Measurements from ENCODE around the gene MPEG1.

The MPEG1 gene

GRCh38 chr11:59218319-59218718 is 5.6 kb upstream of the MPEG1 start:
- no peak for DNase-seq

GRCh38 chr11:59216641-59217564 is 4.2 kb upstream of the MPEG1 start:
- DNase-seq: no peak

GRCh38 chr11:59214141-59214893 is 1.6 kb upstream of the MPEG1 start:
- DNase-seq: no peak

GRCh38 chr11:59212222-59212621 is 505 bp downstream of the MPEG1 start:
- no peak for DNase-seq

- DNase-seq: peak; percentile 24
Observed at GRCh38 chr11:59208956-59209355, 3.8 kb downstream of the MPEG1 start.

- peak; percentile 39 for DNase-seq
Observed at GRCh38 chr11:59207988-59208451, 4.7 kb downstream of the MPEG1 start.

GRCh38 chr11:59206635-59207034 is 6.1 kb downstream of the MPEG1 start:
- no peak for DNase-seq

GRCh38 chr11:59205648-59206047 is 7.1 kb downstream of the MPEG1 start:
- no peak for DNase-seq

GRCh38 chr11:59204746-59205145 is 8.0 kb downstream of the MPEG1 start:
- DNase-seq: no peak

- no peak for DNase-seq
Observed at GRCh38 chr11:59201353-59201752, 11.4 kb downstream of the MPEG1 start.

- no peak for DNase-seq
Observed at GRCh38 chr11:59200423-59200746, 12.3 kb downstream of the MPEG1 start.

GRCh38 chr11:59199546-59200422 is 12.9 kb downstream of the MPEG1 start:
- peak; percentile 11 for DNase-seq

- no peak for DNase-seq
Observed at GRCh38 chr11:59198726-59199125, 14.0 kb downstream of the MPEG1 start.

GRCh38 chr11:59197991-59198390 is 14.7 kb downstream of the MPEG1 start:
- no peak for DNase-seq

GRCh38 chr11:59196777-59197176 is 15.9 kb downstream of the MPEG1 start:
- DNase-seq: no peak

GRCh38 chr11:59195586-59195985 is 17.1 kb downstream of the MPEG1 start:
- no peak for DNase-seq

- DNase-seq: no peak
Observed at GRCh38 chr11:59193587-59194130, 19.1 kb downstream of the MPEG1 start.

GRCh38 chr11:59192446-59193020 is 20.2 kb downstream of the MPEG1 start:
- DNase-seq: no peak

GRCh38 chr11:59191890-59192289 is 20.8 kb downstream of the MPEG1 start:
- DNase-seq: no peak

- no peak for DNase-seq
Observed at GRCh38 chr11:59191095-59191494, 21.6 kb downstream of the MPEG1 start.

GRCh38 chr11:59189986-59190385 is 22.7 kb downstream of the MPEG1 start:
- no peak for DNase-seq

- DNase-seq: no peak
Observed at GRCh38 chr11:59188954-59189353, 23.8 kb downstream of the MPEG1 start.

Data from stimulated activated naive CD4-positive, alpha-beta T cell treated with Interleukin-2 at 50 U/mL for 16 hours (primary cell).